Measurements from ENCODE around the gene KNL1.
"Not testable (repeated sequence)": the region's sequence is repeated elsewhere in the genome, so short reads cannot be mapped to it uniquely, and the experiment has no call there.

Gene KNL1

DNA sequence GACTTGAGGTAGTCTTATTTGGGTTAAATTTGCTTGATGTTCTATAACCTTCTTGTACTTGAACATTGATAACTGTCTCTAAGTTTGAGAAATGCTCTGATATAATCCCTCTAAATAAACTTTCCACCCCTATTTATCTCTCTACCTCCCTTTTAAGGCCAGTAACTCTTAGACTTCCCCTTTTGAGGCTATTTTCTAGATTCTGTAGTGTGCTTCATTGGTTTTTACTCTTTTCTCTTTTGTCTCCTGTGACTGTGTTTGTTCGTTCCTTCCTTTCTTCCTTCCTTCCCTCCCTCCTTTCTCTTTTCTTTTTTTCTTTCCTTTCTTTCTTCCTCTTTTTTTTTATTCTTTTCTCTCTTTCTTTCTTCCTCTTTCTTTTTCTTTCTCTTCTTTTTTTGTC, 86.9 kb downstream of the KNL1 start:
- DNase-seq = not testable (repeated sequence)

DNA sequence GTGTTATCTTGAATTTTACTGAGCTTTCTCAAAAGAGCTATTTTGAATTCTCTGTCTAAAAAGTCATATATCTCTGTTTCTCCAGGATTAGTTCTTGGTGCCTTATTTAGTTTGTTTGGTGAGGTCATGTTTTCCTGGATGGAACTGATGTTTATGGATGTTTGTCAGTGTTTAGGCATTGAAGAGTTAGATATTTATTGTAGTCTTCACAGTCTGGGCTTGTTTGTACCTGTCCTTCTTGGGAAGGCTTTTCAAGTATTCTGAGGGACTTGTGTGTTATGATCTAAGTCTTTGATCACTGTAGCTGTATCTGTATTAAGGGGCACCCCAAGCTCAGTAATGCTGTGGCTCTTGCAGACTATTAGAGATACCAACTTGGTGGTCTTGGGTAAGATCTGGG, 90.3 kb downstream of the KNL1 start:
- DNase-seq = no peak

DNA sequence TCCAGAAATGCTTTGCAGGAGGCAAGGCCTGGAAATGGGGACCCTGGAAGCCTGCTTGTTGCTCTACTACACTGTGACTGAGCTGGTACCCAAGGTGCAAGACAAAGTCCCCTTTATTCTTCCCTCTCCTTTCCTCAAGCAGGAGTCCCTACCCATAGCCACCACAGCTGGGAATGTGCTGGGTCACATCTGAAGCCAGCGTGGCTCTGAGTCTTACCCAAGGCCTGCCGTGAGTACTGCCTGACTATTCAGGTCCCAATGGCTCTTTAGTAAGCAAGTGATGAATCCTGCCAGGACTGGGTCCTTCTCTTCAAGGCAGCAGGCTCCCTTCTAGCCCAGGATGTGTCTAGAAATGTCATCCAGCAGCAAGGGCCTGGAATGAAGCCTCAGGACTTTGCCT, 91.3 kb downstream of the KNL1 start:
- no peak for DNase-seq

DNA sequence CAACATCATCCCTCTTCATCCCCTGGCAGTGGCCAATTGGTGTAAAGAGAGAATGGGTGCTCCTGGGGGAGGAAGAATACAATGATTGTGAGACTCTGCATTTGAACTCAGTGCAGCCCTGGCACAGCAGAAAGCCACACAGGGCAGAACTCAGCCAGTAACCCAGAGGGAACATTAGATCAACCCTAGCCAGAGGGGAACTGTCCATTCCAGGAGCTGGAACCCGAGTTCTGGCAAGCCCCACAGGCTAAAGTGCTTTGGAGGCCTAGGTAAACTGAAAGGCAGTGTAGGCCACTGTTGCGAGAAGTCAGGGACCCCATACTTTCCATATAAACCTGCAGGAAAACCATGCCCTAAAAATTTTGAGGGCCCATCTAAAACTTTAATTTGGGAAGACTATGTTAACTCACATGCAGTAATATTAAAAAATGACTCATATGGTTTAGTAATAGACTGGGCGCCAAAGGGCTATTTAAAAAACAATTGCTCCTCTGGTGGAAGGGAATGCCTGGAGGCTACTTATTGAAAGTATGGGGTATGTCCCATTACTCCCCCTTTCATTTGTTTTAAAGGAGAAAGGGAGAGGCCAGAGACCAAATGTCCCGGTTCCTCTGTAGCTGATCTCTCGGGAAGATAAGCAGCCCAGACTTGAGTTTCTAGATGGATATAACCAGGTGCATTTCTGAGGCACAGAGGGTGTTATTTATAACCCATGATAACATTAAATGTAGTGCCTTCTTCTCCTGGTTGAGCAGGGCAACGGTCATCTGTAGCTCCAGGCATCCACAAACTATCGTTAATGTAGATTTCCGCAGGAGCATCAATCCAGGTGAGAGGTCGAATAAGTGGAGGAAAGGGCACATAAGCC, 95.1 kb downstream of the KNL1 start:
- no peak for DNase-seq

DNA sequence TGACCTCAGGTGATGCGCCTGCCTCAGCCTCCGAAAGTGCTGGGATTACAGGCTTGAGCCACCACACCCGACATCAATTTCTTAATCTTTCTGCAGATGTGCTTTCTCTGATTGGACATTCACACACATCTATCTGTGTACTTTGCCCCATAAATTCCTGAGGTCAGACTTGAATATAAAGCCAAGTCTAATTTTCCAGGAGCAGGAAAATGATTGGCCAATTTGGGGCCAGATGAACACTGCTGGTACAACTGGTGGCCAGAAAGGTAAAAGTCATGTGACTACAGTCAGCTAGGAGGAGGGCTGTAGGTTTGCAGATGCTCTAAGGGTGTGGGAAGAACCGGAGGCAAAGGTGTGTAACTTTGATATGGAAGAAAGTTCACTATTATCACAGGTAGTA, 97.7 kb downstream of the KNL1 start:
- DNase-seq = no peak

- no peak for DNase-seq
Observed at GRCh38 chr15:40693904-40694687, 100.0 kb downstream of the KNL1 start.

- DNase-seq = peak; percentile 89
Observed at GRCh38 chr15:40694688-40695468, 100.8 kb downstream of the KNL1 start, which contains the start of gene RAD51. RAD51 (plus strand) TSS chr15:40695174; CDS start chr15:40698759, 3,585 bp downstream.

DNA sequence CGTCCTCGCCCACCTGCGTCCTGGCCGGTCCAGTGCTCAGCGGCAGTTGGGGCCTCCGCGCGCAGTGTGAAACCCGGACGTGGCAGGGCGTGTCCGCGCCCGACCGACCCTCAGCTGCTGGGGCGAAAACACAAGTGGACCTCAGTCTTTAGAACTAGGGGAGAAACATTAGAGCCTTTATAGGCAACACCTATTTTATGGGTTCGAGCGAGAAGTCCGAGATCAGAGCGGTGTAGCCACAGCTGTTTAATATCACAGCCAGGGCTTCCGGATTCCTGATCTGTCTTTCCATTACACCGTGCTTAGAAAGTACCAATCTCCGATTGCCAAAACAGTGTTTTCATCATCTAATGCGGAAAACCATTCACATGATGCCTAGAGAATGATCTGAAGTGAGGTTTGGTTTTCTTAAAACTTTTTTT, 101.4 kb downstream of the KNL1 start:
- DNase-seq = no peak

DNA sequence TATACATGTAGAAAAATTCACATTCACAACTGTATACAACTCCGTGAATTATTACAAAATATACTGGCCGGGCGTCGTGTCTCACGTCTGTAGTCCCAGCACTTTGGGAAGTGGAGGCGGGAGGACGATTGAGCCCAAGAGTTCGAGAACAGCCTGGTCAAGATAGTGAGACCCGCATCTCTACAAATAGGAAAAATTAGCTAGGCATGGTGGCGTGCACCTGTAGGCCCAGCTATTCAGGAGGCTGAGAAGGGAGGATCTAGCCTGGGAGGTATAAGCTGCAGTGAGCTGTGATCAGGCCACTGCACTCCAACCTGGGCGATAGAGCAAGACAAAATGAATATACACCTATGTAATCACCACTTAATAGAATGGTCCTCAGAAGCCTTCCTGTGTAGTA, 102.2 kb downstream of the KNL1 start:
- no peak for DNase-seq

GRCh38 chr15:40697916-40698315, 103.9 kb downstream of the KNL1 start:
- no peak for DNase-seq

- no peak for DNase-seq
Observed at GRCh38 chr15:40702077-40702476, 108.0 kb downstream of the KNL1 start.

DNA sequence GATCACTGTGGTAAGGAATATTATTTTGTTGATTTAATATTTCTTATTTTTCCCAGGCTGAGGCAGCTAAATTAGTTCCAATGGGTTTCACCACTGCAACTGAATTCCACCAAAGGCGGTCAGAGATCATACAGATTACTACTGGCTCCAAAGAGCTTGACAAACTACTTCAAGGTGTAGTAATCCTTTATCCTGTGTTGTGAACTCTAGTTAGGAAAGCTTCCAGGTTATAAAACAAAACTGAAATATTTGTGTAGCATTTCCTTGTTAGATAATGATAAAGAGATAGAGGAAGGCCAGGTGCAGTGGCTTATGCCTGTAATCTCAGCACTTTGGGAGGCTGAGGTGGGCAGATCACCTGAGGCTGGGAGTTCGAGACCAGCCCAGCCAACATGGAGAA, 112.1 kb downstream of the KNL1 start:
- DNase-seq = no peak
